ENCODE results near the gene GFER. TPM values are rescaled to one million over a fixed set of nuclear protein-coding genes. Genes with fewer than 3 reads are reported as not detected.

GFER gene
- total RNA-seq, 4 donors from 2014 or later, result 12.8 to 45.6 (median 25.1) TPM

DNA sequence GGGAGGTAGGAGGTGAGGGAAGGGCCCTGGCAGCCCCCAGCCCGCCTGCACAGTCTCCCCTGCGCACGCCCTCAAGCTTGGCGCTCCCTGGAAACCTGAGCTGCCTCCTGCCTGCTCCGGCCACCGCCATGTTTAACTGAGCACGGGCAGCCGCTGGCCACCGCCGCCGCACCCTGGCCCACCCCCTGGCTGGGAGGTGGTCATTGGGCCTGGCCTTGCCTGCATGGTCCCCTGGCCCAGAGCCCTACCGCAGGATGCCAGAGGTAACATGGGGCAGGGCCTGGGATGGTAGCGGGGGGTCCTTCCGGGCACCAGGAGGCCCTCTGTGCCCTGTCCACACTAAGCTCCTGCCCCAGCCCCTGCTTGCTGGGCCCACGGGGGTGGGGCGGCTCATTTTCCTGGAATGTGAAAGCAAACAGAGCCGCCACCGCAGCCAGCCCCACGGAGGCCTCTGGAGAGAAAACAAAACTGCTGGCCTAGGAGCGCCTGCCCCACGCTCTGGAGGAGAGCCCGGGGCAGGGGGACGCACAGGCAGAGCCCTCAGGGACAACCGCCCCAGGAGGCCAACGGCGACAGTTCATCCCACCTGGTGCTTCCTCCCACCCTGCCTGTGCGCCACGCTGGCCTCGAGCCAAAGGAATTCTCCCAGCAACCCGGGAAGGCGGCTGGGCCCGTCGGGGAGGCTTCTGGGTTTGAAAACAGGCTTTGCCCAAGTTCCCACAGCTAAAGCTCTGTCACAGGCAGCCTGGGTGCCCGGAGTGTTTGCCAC, 51.6 kb downstream of the GFER start:
- no peak for ATAC-seq
- Histone ChIP-seq H3K27ac (peak overlapping the region; percentile 8 to 92 (median 91)), H3K36me3 (peaks cover 0 to 22% of the 10 kb centered on the region in 2 donors), H3K27me3 (no peaks in the 10 kb centered on the region), H3K4me3 (peak overlapping the region in 1 of 2 donors; percentile 49), H3K4me1 (peaks cover 0 to 92% (median 75%) of the 10 kb centered on the region in 3 donors), H3K9me3 (no peaks in the 10 kb centered on the region)
- WGBS, 2 donors (ENCODE audit: low coverage in 1 of 2), result no CpG with 5 or more reads among the region's 34 CpGs
- no peak for TF ChIP-seq EP300 (IDR thresholded peaks at IDR 0.05)
- TF ChIP-seq POLR2AphosphoS5 (IDR thresholded peaks at IDR 0.05), result peak; percentile 26

DNA sequence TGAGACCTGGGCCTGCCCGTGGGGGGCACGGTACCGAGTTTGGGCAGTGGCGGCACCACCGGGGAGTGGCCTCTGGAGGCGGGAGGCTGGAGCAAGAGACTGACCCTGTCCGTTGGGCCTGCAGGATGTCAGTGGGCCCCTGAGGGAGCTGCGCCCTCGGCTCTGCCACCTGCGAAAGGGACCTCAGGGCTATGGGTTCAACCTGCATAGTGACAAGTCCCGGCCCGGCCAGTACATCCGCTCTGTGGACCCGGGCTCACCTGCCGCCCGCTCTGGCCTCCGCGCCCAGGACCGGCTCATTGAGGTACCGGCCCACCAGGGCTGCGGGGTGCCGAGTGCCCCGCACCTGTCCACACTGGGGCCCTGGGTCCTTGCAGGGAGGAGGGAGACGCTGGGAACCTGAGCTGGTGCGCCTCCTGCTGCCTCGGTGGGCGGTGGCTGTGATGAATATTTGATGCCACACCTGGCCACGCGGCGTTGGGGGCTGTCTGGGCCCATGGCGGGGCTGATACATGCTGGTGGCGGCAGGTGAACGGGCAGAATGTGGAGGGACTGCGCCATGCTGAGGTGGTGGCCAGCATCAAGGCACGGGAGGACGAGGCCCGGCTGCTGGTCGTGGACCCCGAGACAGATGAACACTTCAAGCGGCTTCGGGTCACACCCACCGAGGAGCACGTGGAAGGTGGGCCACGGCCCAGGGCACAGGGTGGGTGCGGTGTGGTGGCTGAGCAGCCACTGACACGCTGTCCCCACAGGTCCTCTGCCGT, 52.4 kb downstream of the GFER start:
- 80% methylated on average over 1 of the region's 47 CpGs; no CpG with 5 or more reads in 1 of the 2 donors for WGBS, 2 donors (ENCODE audit: low coverage in 1 of 2)
- H3K27me3 ChIP-seq, result no peaks in the 10 kb centered on the region
- no peak for ATAC-seq
- H3K36me3 ChIP-seq, result peaks cover 0 to 26% of the 10 kb centered on the region in 2 donors
- no peaks in the 10 kb centered on the region for H3K9me3 ChIP-seq
- TF ChIP-seq EP300 (IDR thresholded peaks at IDR 0.05), result no peak
- no peak for TF ChIP-seq POLR2A (IDR thresholded peaks at IDR 0.05)
- TF ChIP-seq, protein P1, sequence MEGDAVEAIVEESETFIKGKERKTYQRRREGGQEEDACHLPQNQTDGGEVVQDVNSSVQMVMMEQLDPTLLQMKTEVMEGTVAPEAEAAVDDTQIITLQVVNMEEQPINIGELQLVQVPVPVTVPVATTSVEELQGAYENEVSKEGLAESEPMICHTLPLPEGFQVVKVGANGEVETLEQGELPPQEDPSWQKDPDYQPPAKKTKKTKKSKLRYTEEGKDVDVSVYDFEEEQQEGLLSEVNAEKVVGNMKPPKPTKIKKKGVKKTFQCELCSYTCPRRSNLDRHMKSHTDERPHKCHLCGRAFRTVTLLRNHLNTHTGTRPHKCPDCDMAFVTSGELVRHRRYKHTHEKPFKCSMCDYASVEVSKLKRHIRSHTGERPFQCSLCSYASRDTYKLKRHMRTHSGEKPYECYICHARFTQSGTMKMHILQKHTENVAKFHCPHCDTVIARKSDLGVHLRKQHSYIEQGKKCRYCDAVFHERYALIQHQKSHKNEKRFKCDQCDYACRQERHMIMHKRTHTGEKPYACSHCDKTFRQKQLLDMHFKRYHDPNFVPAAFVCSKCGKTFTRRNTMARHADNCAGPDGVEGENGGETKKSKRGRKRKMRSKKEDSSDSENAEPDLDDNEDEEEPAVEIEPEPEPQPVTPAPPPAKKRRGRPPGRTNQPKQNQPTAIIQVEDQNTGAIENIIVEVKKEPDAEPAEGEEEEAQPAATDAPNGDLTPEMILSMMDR (IDR thresholded peaks at IDR 0.05), result no peak
- no peak for TF ChIP-seq POLR2AphosphoS5 (IDR thresholded peaks at IDR 0.05)
- H3K27ac ChIP-seq, result peak overlapping the region; percentile 7 to 92 (median 91)
- peak overlapping the region in 1 of 2 donors; percentile 49 for H3K4me3 ChIP-seq
- peaks cover 0 to 94% (median 75%) of the 10 kb centered on the region in 3 donors for H3K4me1 ChIP-seq

DNA sequence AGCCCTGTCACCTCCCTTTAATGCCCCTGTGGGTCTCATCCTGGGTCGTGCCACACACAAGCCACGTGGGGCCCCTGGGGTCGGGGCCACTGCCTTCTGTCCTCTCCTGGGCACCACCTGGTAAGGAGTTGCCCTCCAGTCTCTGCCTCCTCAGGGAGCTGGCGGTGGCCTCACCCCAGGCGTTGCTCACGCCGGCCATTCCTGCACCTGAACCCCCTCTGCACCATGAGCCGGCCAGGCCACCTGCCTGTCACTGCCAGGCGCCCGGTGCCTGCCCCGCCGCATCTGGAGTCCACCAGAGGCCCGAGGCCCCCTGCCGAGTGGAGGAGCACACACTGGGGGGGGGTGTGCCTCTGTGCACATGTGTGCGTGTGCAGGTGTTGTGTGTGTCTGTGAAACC, 53.1 kb downstream of the GFER start:
- no peaks in the 10 kb centered on the region for H3K27me3 ChIP-seq
- ATAC-seq, result no peak
- peak overlapping the region in 3 of 4 donors; percentile 90 to 92 (median 92) for H3K27ac ChIP-seq
- TF ChIP-seq POLR2AphosphoS5 (IDR thresholded peaks at IDR 0.05), result no peak
- TF ChIP-seq EP300 (IDR thresholded peaks at IDR 0.05), result no peak
- TF ChIP-seq, protein P1 (IDR thresholded peaks at IDR 0.05), result no peak
- no peak for TF ChIP-seq POLR2A (IDR thresholded peaks at IDR 0.05)
- 100% methylated on average over 1 of the region's 15 CpGs; no CpG with 5 or more reads in 1 of the 2 donors for WGBS, 2 donors (ENCODE audit: low coverage in 1 of 2)
- peaks cover 0 to 93% (median 78%) of the 10 kb centered on the region in 3 donors for H3K4me1 ChIP-seq
- H3K36me3 ChIP-seq, result peaks cover 0 to 26% of the 10 kb centered on the region in 2 donors
- peak overlapping the region in 1 of 2 donors; percentile 10 for H3K4me3 ChIP-seq
- no peaks in the 10 kb centered on the region for H3K9me3 ChIP-seq

Small RNAs within 50 kb of the gene (small RNA-seq; reads per million reads assigned to genes)
- gene AC005363.2 (0 reads per million in 4 donors), gene RN7SL219P (0 reads per million in 4 donors), gene SNORA10 (0 reads per million in 4 donors), gene SNORA64 (0 reads per million in 4 donors)

Other genes starting within 250 kb of the GFER start
- gene NME3, start 212.7 kb upstream of the GFER start, total RNA-seq, result 100 to 1,000 TPM in 1 of 4 donors, 10 to 100 TPM in 3; 49.9 to 106 (median 87.2) TPM
- 10 to 100 TPM in 1 of 4 donors, 1 to 10 TPM in 3; 4.6 to 20.4 (median 7.7) TPM for gene EME2, start 211.4 kb upstream of the GFER start, total RNA-seq
- 10 to 100 TPM; 44.4 to 72.8 (median 61.3) TPM for gene MRPS34, start 211.1 kb upstream of the GFER start, total RNA-seq
- 10 to 100 TPM; 52.4 to 81.1 (median 75.4) TPM for gene SPSB3, start 201.6 kb upstream of the GFER start, total RNA-seq
- 10 to 100 TPM; 64.4 to 92.2 (median 80.6) TPM for gene NUBP2, start 201.2 kb upstream of the GFER start, total RNA-seq
- gene IGFALS, start 190.5 kb upstream of the GFER start, total RNA-seq, result 1 to 10 TPM in 1 of 4 donors, under 1 TPM in 2, not detected in 1; 0.47 to 1.1 (median 0.67) TPM
- gene HAGH, start 157.4 kb upstream of the GFER start, total RNA-seq, result 100 to 1,000 TPM; 124 to 245 (median 175) TPM
- gene FAHD1, start 157.0 kb upstream of the GFER start, total RNA-seq, result 10 to 100 TPM; 22.9 to 44.0 (median 30.2) TPM
- gene MEIOB, start 112.0 kb upstream of the GFER start, total RNA-seq, result not detected
- gene HS3ST6, start 65.8 kb upstream of the GFER start, total RNA-seq, result not detected
- gene MSRB1, start 41.0 kb upstream of the GFER start, total RNA-seq, result 10 to 100 TPM; 23.8 to 53.7 (median 44.8) TPM
- not detected for gene RPL3L, start 29.5 kb upstream of the GFER start, total RNA-seq
- 100 to 1,000 TPM; 214 to 400 (median 243) TPM for gene NDUFB10, start 24.7 kb upstream of the GFER start, total RNA-seq
- gene RPS2, start 19.4 kb upstream of the GFER start, total RNA-seq, result 1,000 to 10,000 TPM in 3 of 4 donors, 100 to 1,000 TPM in 1; 899 to 1,585 (median 1,295) TPM
- not detected for gene RNF151, start 17.3 kb upstream of the GFER start, total RNA-seq
- gene TBL3, start 12.1 kb upstream of the GFER start, total RNA-seq, result 10 to 100 TPM; 26.7 to 38.6 (median 33.2) TPM
- 1 to 10 TPM in 2 of 4 donors, not detected in 2; 1.0 to 1.1 TPM for gene NOXO1, start 2.7 kb upstream of the GFER start, total RNA-seq
- gene SYNGR3, start 5.8 kb downstream of the GFER start, total RNA-seq, result 1 to 10 TPM in 3 of 4 donors, not detected in 1; 1.2 to 5.1 (median 3.1) TPM
- 10 to 100 TPM; 28.5 to 43.0 (median 34.6) TPM for gene ZNF598, start 25.6 kb downstream of the GFER start, total RNA-seq
- not detected for gene NPW, start 35.6 kb downstream of the GFER start, total RNA-seq
- 100 to 1,000 TPM in 1 of 4 donors, 10 to 100 TPM in 3; 43.8 to 106 (median 63.8) TPM for gene NHERF2, start 42.7 kb downstream of the GFER start, total RNA-seq
- 10 to 100 TPM; 18.4 to 25.4 (median 21.6) TPM for gene NTHL1, start 63.6 kb downstream of the GFER start, total RNA-seq
- 10 to 100 TPM; 36.3 to 78.8 (median 54.6) TPM for gene TSC2, start 63.8 kb downstream of the GFER start, total RNA-seq
- gene PKD1, start 151.7 kb downstream of the GFER start, total RNA-seq, result 100 to 1,000 TPM; 181 to 492 (median 352) TPM
- gene RAB26, start 164.4 kb downstream of the GFER start, total RNA-seq, result 1 to 10 TPM in 1 of 4 donors, under 1 TPM in 1, not detected in 2; 0.39 to 1.0 TPM
- gene TRAF7, start 171.6 kb downstream of the GFER start, total RNA-seq, result 10 to 100 TPM; 36.3 to 70.1 (median 56.3) TPM
- under 1 TPM in 2 of 4 donors, not detected in 2; 0.27 to 0.35 TPM for gene CASKIN1, start 212.4 kb downstream of the GFER start, total RNA-seq
- 10 to 100 TPM; 29.0 to 50.8 (median 34.1) TPM for gene MLST8, start 221.3 kb downstream of the GFER start, total RNA-seq
- 10 to 100 TPM in 1 of 4 donors, 1 to 10 TPM in 2, under 1 TPM in 1; 0.72 to 10.3 (median 3.5) TPM for gene BRICD5, start 226.7 kb downstream of the GFER start, total RNA-seq
- gene PGP, start 230.6 kb downstream of the GFER start, total RNA-seq, result 10 to 100 TPM in 2 of 4 donors, 1 to 10 TPM in 2; 7.6 to 17.3 (median 12.5) TPM
- gene E4F1, start 239.4 kb downstream of the GFER start, total RNA-seq, result 10 to 100 TPM; 23.1 to 35.2 (median 28.8) TPM

Measured in gastroesophageal sphincter (tissue), 4 donors.